GM18511 (cell line): Measurements from ENCODE around the gene SLC7A5.
"Not testable (repeated sequence)": the region's sequence is repeated elsewhere in the genome, so short reads cannot be mapped to it uniquely, and the experiment has no call there.

Source experiments
- ATAC-seq: cut with Tn5 transposase; IDR thresholded peaks from one replicate; pipeline ENCODE4 v1.9.1; 2021; ENCODE audit warnings: mild to moderate bottlenecking, moderate library complexity; ENCODE audit not compliant: unreplicated experiment

Gene SLC7A5

DNA sequence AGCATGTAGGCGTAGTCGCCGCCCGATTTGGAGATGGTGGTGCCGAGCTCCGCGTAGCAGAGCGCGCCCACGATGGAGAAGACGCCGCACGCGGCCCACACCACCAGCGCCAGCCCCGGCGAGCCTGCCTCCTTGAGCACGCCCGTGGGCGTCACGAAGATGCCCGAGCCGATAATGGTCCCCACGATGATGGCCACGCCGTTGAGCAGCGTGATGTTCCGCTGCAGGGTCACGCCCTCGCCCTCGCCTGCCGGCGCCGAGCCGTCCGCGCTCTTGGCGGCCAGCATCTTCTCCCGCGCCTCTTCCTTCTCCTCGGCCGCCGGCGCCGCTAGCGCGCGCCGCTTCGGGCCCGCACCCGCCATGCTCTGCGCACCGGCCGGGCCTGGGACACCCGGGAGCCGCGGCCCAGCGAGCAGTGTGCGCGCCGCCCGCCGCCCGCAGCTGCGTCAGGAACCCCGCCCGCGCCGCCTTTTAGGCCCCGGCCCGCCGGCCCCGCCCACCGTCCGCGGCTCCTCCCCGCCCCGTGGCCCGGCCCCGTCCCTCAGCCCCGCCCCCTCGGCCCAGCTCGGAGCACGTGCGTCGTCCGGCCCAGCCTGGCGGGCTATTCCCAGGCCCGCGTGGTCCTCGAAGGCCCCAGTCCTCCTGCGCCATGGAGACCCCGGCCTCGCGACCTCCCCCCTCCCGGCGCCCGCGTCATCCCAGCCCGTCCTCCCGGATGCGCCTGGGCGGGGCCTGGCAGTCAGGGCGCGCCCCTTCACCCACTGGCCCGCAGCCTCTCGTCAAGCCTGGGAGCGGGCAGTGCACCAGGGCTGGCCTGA is at the start of gene SLC7A5:
SLC7A5 (minus strand) TSS at position 447 of the 818 bp plus-strand sequence; CDS start at position 362, 85 bp downstream.
- peak; percentile 64 for ATAC-seq

DNA sequence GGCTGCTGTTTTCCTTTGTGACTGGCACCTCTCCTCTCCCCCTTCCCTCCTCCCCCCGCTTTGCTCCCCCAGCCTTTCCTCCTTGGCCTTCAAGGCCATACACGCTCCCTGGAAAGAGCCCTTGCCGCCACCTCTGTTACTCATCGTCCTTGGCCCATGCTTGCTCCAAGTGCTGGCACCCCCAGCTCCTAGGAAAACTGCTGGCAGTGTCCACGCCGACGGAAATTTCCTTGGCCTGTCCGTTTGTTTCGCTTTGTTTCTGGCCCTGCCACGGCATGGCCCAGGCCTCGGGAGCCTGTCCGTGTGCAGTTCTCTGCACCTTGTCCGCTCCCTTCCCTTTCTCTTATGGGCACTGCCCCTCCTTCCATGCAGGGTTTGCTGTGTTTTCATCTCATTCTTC is 49.0 kb upstream of the SLC7A5 start:
- no peak for ATAC-seq

DNA sequence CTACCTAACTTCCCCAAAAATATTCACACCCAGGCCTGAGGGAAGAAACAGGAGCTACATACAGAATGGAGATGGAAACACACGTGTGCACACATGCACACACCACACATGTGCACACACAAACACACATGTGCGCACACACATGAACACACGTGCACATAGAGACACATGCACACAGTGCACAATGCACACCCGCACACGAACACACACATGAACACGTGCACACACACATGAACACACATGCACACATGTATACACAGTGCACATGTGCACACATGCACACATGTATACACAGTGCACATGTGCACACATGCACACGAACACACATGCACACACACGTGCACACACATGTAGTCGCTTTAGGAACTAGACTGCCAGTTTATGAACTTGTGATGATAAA is 48.2 kb upstream of the SLC7A5 start:
- ATAC-seq = no peak

DNA sequence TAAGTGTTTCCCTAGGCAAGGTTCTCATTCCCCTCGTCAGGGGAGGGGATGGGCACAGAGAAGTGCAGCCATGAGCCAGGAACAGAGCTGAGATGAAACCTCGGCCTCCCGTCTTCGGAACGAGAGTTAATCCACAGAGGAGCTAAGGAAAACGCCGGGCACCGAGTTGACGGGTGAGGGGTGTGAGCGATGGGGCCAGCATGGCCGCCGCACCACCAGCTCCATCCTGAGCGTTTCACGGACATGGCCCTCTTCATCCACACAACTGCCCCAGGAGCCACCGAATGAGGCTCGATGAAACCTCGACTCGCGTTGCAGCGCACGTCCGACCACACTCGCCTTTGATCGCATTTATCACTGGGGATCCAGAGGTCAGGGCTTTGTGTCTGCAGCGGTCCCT is 45.5 kb upstream of the SLC7A5 start:
- no peak for ATAC-seq

DNA sequence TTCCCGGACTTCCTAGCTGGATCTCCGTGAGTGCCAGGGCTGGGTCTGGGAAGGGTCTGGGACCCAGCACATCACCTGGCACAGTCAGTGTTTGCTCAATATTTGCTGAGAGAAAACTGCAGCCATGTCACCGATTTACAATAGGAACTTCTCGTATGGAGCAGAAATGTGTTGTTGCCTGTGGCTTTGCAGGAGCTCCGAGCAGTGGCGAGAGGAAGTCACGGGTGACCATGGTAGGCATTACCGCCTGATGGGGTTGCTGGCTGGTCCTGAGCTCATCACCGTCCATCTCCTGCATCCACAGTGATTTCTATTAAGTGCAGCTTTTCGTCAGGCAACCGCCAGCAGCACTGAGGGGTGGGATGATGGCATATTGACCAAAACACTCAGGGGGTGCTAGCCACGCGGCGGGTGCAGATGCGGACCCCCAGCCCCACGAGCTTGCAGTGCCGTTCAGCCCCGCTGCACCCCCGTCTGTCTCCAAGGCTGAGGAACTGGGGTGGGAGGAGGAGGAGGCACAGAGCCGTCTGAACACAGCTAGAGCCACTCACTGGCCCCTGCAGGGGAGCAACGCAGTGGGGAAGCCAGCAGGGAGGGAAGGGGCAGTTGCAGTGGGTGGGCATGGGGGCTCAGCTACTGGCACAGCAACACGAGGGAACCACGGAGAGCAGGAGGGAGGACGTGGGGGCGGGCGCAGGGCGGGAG is 44.9 kb upstream of the SLC7A5 start:
- not testable (repeated sequence) for ATAC-seq

DNA sequence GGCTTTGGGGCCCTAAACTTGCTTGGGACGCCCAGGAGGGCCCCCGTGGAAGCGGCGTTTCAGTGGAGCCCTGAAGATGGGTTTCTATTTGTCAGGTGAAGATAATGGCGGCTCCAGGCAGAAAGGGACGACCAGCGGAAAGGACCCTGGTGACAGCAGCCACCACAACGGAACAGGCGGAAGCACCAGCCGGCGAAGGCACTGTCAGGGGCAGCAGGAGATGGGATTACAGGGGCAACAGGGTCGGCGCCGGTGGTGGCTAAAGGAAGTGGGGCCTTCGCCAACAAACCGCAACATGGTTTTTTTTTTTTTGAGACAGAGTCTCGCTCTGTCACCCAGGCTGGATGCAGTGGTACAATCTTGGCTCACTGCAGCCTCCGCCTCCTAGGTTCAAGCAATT is 43.4 kb upstream of the SLC7A5 start:
- not testable (repeated sequence) for ATAC-seq

DNA sequence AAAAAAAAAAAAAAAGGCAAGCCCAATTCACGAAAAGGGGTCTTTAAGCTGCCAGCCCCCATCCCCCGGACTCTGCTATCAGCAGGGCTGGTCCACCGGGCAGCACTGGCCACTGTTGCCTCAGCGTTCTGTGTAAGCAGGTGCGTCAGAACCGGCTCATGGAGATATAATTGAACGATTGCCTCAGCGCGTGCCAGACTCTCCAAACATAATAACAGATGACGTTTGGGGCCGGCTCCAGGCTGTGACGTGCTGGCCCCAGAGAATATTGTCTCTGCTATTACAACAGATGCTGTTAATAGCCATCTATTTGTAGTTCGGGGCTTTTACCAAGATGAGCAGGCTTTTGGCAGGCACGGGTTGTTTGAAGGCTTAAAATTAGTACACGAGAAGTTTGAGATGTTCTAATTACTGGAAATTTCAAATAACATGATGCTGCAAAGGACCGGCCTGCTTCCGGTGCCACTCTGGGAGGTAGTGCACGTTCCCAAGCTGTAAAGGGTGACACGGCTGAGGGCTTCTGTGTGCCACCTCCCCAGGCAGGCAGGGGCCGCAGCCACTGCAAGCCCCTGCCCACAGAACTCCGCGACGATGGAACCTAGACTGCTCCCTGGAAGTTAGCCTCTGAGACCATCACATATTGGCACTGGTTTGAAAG is 41.9 kb upstream of the SLC7A5 start:
- ATAC-seq = not testable (repeated sequence)

DNA sequence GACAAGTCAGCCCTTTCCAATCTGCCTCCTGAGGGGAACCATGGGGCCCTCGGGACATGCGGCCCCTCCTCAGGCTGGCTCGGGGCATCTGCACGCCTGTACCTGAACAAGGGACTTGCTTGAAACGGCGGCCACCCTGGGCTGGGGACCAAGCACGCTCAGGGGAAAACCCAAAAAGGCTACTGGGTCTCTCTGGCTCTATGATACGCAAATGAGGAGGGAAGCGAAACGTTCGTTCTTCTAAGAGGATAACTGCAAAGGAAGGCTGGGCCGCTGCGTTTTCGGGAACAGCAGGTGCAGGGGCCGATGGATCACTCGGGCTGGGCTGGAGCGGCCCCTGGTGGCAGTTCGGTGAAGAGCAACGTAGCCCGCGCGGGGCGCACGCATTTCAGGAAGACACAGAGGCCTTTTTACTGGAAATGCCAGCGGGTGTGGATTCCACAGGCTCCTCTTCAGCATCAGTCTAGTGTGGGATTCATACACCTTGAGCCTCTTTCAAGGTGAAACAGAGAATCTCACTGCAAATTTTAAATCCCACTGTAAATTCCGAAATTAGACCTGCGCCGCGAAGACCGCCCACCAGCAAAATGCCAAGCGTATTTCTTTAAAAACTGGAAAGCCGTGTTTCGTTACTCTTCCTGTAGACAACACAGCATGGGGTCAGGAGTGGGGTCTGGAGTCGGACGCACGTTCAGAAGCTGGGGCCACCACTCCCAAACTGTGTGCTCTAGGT is 40.1 kb upstream of the SLC7A5 start:
- peak; percentile 88 for ATAC-seq

DNA sequence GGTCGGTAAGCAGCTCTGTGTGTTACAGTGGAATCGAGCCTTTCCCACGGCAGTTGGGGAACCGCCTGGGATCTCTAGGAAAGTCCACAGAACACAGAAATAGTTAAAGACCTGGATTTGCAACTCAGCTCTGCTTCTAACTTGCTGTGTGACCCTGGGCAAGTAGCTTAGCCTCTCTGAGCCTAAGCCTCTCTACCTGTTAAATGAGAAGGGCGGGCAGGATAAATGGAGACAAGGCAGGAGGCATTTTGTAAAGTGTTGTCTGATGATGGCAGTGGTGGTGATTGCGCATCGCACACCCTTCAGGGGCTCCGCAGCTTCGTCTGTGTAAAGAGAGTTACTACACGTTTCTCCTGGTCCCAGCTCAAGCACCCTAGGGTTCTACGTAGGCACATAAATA is 38.8 kb upstream of the SLC7A5 start:
- not testable (repeated sequence) for ATAC-seq

DNA sequence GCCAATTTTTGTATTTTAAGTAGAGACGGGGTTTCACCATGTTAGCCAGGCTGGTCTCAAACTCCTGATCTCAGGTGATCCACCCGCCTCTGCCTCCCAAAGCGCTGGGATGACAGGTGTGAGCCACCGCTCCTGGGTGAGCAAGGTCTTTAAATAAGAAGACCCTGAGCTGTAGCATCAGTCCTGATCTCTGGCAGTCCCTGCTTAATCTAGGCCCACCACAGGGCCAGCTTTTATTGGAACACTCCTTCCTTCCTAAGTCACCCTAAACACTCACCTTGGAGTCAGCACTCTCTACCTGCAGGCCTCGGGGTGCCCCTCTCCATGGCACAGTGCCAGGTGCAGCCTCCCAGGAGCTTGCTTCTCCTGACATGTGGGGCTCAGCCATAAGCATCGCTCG is 36.2 kb upstream of the SLC7A5 start:
- not testable (repeated sequence) for ATAC-seq

DNA sequence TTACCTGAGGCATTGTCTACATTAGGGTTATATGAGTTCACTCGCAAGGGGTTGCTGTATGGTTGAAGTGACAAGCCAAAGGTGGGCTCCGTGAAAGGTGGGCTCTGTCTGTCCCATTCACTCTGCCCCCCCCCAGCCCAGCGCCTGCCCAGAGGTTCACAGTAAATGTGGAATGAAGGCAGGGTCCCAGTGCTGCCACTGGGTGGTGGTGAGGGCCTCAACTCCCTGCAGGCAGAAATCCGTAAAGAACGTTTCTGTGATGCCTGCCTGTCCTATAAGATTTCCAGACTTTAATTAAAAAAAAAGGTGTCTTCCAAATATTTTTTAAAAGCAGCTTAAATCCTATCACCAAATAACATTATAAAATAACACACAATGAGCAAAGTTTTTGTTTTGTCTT is 35.7 kb upstream of the SLC7A5 start:
- not testable (repeated sequence) for ATAC-seq

DNA sequence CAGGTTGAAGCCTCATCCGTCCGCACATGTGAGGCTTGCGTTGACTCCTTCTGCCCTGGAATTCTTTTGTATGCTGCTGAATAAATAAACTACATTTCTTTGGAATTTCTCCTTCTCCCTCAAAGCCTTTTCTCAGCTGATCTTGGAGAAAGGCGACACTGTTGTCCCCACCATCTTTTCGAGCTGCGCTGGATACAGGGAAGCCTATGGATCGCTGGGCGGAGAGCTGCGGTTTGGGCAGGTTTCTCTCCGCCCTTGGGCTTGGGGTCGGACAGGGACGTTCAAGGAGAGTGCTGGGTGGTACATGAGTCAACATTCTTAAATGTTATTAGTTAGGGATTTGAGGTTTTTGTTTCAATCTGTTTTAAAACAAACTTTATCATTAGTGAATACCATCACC is 31.2 kb upstream of the SLC7A5 start:
- not testable (repeated sequence) for ATAC-seq

DNA sequence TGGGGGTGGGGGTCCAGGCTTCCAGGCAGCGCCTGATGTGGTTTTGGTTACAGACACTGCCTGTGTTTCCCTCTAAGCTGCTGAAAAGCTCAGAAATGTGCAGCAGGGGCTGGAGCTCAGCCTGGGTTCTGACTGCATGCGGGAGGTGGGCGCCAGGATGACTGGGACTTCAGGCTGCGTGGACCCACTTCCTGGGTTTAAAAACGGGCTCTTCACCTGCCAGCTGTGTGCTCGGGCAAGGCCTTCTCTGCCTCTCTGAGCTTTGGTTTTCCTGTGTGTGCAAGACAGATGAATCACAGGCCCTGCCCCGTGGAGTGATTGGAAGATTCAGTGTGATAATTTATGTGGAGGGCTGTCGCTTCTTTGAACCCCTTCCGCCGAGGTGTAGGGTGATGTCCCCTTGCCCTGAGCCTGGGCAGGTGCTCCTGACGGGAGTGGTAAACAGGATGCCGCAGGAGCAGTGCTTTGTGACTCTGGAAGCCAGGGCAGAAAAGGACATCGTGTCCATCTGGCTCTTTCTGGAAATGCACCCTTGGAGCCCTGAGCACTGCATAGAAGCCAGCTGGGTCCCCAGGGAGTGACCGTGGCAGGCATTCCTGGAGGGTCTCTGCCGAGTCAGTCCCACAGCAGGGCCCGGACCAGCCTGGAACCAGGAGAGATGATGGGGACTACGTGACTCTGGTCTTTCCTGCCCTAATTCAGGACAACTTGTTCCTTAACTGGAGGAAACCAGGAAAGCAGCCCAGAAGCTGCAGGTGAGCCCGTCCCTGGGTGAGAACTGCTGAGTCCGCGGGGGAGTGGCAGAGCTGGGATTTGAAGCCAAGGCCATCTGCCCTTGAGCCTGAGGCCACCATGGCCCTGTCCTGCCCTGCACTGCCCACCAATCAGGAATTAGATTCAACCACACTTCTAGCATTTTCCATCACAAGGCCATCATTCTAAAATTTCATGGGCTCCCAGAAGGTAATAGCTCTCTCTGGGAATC is 28.5 kb upstream of the SLC7A5 start:
- ATAC-seq = no peak

DNA sequence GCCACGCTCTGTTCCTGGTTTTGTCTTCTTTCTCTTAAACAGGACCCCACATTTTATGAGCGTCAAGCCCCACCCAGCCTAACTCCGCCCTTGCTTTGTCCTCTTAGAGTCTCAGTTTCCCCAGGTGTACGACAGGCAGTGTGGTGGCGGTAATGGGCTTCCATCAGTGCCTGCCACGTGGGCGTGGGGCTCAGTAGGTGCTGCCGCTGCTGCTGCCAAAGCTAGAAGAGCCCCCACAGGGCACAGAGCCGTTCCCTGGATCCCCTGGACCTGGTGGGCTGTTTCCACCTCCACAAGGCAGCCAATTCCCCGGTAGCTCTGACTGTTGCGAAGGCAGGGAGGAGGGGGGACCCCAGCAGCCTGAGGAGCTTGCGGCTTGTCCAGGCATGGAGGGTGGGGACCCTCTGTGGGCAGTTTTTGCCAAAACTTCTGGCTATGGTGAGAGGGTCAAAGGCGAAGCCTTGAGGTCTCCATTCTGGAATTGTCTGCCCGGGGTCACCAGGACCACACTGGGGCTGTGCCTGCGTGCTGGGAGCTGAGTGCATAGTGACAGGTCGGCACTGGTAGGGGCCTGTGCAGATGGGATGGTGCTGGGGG is 27.7 kb upstream of the SLC7A5 start:
- ATAC-seq = not testable (repeated sequence)

DNA sequence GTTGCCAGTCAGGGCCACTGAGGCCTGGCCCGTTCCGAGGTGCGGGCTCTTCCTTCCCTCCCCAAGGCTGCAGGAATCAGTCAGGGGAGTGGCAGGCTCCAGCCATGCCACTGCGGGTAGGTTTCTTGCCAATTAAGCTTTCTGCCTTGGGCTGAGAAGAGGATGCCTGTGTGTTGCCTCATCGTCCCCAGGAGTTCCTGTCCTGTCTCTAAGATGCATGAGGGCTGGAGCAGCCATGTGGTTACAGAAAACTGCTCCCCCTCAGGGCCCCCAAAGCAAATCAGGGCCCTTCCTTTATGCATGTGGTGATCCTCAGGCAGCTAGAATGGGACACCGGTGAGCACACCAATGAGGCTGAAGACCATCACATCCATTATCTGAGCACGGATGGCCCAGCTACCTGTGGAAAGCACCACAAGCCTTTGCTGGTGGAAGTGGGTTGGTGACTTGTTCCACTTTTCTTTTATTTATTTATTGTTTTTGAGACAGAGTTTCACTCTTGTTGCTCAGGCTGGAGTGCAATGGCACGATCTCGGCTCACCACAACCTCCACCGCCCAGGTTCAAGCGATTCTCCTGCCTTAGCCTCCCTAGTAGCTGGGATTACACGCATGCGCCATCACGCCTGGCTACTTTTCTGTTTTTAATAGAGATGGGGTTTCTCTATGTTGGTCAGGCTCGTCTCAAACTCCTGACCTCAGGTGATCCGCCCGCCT is 27.0 kb upstream of the SLC7A5 start:
- ATAC-seq = not testable (repeated sequence)

DNA sequence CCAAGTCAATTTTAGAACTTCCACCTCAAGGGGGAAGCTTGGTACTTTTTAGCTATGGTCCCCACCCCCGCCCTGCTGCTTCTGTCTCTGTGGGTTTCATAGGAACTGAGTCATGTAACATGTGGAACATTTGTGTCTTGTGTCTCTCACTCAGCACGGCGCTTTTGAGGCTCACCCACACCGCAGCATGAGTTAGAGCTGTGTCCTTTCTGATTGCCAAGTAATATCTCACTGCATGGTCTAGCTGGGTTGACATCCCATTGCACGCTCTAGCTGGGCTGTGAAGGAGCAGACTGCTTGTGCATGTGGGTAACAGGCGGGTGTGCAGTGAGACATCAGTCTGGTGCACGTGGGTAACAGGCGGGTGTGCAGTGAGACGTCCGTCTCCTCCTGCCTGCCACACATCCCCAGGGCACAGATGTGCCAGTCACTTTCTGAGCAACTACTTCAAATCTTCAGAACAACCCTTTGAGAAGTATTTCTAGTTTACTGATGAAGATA is 26.4 kb upstream of the SLC7A5 start:
- peak; percentile 71 for ATAC-seq

DNA sequence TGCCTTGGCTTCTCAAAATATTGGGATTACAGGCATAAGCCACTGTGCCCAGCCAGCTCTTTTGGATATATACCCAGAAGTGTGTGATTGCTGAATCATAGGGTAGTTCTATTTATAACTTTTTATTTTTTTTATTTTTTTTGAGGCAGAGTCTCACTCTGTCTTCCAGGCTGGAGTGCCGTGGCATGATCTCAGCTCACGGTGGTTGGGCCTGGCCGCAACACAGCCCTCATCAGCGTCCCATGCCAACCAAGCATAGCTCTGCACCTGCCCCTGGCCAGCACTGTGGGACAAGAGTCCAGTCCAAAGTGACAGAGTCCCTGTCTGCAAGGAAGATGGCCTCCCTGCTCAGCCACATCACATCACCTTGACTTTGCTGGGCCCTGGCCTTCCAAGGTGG is 24.7 kb upstream of the SLC7A5 start:
- ATAC-seq = not testable (repeated sequence)

DNA sequence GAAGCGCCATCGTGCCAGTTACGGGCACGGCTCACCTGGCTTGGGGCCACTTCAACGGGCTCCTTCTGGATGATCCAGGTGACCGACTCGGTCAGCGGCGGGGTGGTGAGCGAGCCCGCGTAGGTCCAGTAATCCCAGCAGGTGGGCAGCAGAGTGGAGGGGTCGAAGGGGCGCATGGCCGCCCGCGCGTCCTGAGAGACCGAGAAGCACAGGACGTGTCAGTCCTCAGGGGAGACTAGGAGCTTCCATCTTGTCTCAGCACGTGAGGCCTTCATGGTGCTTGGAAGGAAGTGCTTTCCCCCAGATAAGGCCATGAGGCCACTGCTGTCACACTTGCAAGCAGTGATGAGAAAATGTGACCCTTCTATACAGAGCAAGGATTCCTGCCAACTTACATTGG is 22.5 kb upstream of the SLC7A5 start:
- no peak for ATAC-seq

DNA sequence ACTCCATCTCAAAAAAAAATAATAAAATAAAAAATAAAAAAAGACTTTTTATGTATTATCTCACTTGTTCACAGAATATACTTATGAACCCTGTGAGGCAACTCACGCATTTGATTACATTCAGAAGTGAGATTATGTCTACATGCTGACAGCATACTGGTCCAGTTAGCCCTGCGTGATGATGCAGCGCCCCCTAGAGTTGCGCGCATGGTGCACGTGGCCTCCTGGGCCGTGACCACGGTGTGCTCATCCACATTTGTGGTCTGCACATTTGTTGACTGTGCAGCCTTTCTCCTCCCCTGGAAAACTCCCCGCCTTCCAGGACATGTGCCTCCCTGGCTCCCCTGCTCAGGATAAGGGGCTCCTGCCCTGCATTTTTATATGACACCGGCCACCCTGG is 20.5 kb upstream of the SLC7A5 start:
- ATAC-seq = not testable (repeated sequence)
